ENCODE results near the gene MAST4.

DNA sequence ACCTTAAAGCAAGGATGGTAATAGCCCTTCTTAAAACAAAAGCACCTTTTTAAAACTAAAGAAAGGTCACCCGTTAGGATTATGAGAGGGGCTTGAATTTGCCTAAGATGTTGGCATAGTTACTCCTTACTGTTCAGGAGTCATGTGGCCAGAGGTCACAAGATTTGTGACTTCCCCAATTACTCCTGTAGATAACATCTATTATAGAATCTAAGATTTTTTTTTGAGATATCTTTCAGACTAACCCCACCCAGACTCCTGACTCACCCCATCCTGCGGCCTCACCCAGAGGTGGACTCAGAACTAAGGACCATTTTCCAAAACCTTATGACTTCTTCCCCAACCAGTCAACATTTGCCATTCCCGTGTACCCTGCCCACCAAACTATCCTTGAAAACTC lies 598.0 kb downstream of the MAST4 start:
- TF ChIP-seq, protein P1, sequence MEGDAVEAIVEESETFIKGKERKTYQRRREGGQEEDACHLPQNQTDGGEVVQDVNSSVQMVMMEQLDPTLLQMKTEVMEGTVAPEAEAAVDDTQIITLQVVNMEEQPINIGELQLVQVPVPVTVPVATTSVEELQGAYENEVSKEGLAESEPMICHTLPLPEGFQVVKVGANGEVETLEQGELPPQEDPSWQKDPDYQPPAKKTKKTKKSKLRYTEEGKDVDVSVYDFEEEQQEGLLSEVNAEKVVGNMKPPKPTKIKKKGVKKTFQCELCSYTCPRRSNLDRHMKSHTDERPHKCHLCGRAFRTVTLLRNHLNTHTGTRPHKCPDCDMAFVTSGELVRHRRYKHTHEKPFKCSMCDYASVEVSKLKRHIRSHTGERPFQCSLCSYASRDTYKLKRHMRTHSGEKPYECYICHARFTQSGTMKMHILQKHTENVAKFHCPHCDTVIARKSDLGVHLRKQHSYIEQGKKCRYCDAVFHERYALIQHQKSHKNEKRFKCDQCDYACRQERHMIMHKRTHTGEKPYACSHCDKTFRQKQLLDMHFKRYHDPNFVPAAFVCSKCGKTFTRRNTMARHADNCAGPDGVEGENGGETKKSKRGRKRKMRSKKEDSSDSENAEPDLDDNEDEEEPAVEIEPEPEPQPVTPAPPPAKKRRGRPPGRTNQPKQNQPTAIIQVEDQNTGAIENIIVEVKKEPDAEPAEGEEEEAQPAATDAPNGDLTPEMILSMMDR (IDR thresholded peaks at IDR 0.05) = no peak
- no peak for TF ChIP-seq POLR2A (IDR thresholded peaks at IDR 0.05)
- no peak for TF ChIP-seq POLR2AphosphoS5 (IDR thresholded peaks at IDR 0.05)
